IPS-18a (cell line): ENCODE data around the gene HOXD12.

ENCODE experiments used
- H3K27ac ChIP-seq: one replicate; pipeline ENCODE4 v1.5.1; 2013; ENCODE audit warnings: low read length
- H3K27me3 ChIP-seq: one replicate; pipeline ENCODE4 v1.6.1; 2013; ENCODE audit warnings: mild to moderate bottlenecking, low read length; ENCODE audit not compliant: control insufficient read depth, insufficient read depth
- H3K36me3 ChIP-seq: one replicate; pipeline ENCODE4 v1.6.1; 2013; ENCODE audit warnings: low read depth, low read length; ENCODE audit not compliant: control insufficient read depth
- H3K4me1 ChIP-seq: one replicate; pipeline ENCODE4 v1.6.1; 2013; ENCODE audit warnings: low read depth, low read length; ENCODE audit not compliant: control insufficient read depth
- H3K4me3 ChIP-seq: one replicate; pipeline ENCODE4 v1.5.1; 2013; ENCODE audit warnings: low read length
- H3K9ac ChIP-seq: one replicate; pipeline ENCODE4 v1.6.1; 2013; ENCODE audit warnings: mild to moderate bottlenecking, low read length, moderate library complexity
- H3K9me3 ChIP-seq: one replicate; pipeline ENCODE4 v1.6.1; 2013; ENCODE audit warnings: low read depth, low read length; ENCODE audit not compliant: control insufficient read depth

Gene HOXD12

DNA sequence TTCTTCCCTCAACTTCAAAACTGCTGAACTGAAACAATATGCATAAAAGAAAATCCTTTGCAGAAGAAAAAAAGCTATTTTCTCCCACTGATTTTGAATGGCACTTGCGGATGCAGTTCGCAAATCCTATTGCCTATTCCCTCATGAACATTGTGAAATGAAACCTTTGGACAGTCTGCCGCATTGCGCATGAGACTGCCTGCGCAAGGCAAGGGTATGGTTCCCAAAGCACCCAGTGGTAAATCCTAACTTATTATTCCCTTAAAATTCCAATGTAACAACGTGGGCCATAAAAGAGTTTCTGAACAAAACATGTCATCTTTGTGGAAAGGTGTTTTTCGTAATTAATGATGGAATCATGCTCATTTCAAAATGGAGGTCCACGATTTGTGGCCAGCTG is 38.3 kb downstream of the HOXD12 start:
- H3K9ac ChIP-seq = no peak overlapping the region

GRCh38 chr2:176138526-176138922 is 38.9 kb downstream of the HOXD12 start:
- Histone ChIP-seq H3K9ac (no peak overlapping the region), H3K27me3 (peaks cover 100% of the 10 kb centered on the region)

More for the DNA sequence above, 38.3 kb downstream of the HOXD12 start:
- H3K4me3 ChIP-seq = no peak overlapping the region
- no peaks in the 10 kb centered on the region for H3K4me1 ChIP-seq
- no peak overlapping the region for H3K27ac ChIP-seq
- H3K36me3 ChIP-seq = no peaks in the 10 kb centered on the region
- no peaks in the 10 kb centered on the region for H3K9me3 ChIP-seq
- H3K27me3 ChIP-seq = peaks cover 100% of the 10 kb centered on the region

DNA sequence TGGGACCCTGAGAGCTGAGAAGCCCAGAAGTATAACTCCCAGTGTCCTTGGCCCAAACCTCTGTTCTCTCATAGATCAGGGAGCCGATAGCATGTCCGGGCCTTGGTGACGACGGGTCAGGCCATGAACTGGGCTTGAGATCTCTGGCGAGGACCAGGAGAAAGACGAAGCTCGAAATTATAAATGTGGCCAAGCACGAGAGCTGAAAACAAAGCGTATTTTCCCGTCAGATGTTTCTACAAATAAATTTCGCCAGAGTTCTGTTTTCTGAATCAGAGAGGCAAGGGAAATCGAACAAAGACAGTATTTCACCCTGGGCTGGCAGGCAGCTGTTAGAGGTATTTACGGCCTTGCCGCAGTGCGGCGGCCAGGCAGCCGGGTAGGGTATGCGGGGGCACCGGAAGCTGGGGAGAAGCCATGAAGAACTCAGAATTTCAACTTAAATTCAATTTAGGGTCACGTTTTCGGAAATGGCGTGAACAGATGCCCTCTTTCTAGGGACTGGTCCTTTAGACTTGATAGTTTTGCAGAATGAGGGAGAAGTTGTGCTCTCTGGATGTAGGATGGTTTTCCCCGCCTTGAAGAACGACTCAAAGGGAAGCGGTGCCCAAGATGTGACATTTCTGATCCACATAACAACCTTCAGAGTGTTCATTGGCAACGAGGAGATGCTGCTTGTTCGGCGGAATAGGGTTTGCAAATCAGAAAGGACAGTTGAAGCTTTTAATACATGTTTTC is 39.5 kb downstream of the HOXD12 start:
- H3K27me3 ChIP-seq = peaks cover 100% of the 10 kb centered on the region
- H3K9ac ChIP-seq = no peak overlapping the region
- H3K4me3 ChIP-seq = no peak overlapping the region
- H3K36me3 ChIP-seq = no peaks in the 10 kb centered on the region
- no peaks in the 10 kb centered on the region for H3K4me1 ChIP-seq
- H3K27ac ChIP-seq = no peak overlapping the region
- no peaks in the 10 kb centered on the region for H3K9me3 ChIP-seq

More at GRCh38 chr2:176138526-176138922, 38.9 kb downstream of the HOXD12 start:
- Histone ChIP-seq H3K4me3 (no peak overlapping the region), H3K4me1 (no peaks in the 10 kb centered on the region), H3K36me3 (no peaks in the 10 kb centered on the region), H3K9me3 (no peaks in the 10 kb centered on the region), H3K27ac (no peak overlapping the region)

DNA sequence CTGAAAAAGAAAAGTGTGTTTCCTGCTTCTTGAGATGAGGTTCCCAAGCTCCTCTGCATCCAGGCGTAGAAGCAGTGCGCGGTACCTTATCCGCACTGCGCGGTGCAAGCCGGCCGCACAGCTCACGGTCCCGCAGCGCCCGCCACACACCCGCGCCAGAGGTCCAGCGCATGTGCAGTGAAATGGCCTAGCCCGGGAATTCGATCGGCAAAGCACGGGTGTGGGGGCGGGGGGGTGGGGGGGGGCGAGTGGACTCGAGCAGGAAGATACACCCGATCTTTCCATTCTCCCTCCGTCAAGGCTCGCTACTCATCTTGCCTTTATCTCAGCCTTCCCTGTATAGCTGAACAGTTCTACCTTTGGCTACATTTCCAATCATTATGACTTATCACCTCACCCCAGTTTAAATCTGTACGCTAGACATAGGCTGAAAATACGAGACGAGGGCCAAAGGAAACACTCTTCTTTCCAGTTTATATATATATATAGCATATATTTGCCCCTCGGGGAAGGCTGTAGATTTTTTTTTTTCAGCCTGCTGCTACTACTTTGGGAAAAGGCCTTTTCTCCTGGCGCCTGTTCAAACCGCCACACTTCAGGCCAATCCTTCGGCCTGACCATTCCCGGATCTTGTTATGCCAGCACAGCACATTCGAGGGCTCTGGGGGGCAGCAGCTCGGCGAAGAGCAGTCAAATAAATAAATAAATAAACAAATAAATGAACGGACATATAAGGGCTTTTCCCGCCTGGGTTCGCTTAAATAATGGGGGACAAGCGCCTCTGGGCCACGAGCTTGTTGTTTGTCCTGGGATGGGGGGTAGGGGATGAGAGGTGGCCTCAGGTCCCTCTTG is 40.3 kb downstream of the HOXD12 start:
- peaks cover 100% of the 10 kb centered on the region for H3K27me3 ChIP-seq
- H3K27ac ChIP-seq = no peak overlapping the region
- H3K4me1 ChIP-seq = no peaks in the 10 kb centered on the region
- H3K9me3 ChIP-seq = no peaks in the 10 kb centered on the region
- H3K36me3 ChIP-seq = no peaks in the 10 kb centered on the region
- H3K9ac ChIP-seq = no peak overlapping the region
- H3K4me3 ChIP-seq = peak overlapping the region; percentile 56

GRCh38 chr2:176140513-176141317 is 41.1 kb downstream of the HOXD12 start:
- Histone ChIP-seq H3K9me3 (no peaks in the 10 kb centered on the region), H3K4me3 (peak overlapping the region; percentile 56), H3K27ac (no peak overlapping the region), H3K36me3 (no peaks in the 10 kb centered on the region), H3K9ac (no peak overlapping the region), H3K4me1 (no peaks in the 10 kb centered on the region), H3K27me3 (peaks cover 100% of the 10 kb centered on the region)

- Histone ChIP-seq H3K9me3 (no peaks in the 10 kb centered on the region), H3K4me1 (no peaks in the 10 kb centered on the region), H3K27ac (no peak overlapping the region), H3K27me3 (peaks cover 100% of the 10 kb centered on the region), H3K36me3 (no peaks in the 10 kb centered on the region), H3K4me3 (no peak overlapping the region), H3K9ac (no peak overlapping the region)
These were observed 42.7 kb downstream of the HOXD12 start for GRCh38 chr2:176142281-176142680.

- Histone ChIP-seq H3K9me3 (no peaks in the 10 kb centered on the region), H3K36me3 (no peaks in the 10 kb centered on the region), H3K9ac (no peak overlapping the region), H3K27me3 (peaks cover 100% of the 10 kb centered on the region), H3K4me1 (no peaks in the 10 kb centered on the region), H3K27ac (no peak overlapping the region), H3K4me3 (no peak overlapping the region)
These were observed 45.7 kb downstream of the HOXD12 start for GRCh38 chr2:176145085-176145969.

- Histone ChIP-seq H3K9ac (no peak overlapping the region), H3K27ac (no peak overlapping the region), H3K9me3 (no peaks in the 10 kb centered on the region), H3K27me3 (peaks cover 100% of the 10 kb centered on the region), H3K36me3 (no peaks in the 10 kb centered on the region), H3K4me1 (no peaks in the 10 kb centered on the region), H3K4me3 (no peak overlapping the region)
These were observed 46.5 kb downstream of the HOXD12 start for GRCh38 chr2:176146101-176146500.

DNA sequence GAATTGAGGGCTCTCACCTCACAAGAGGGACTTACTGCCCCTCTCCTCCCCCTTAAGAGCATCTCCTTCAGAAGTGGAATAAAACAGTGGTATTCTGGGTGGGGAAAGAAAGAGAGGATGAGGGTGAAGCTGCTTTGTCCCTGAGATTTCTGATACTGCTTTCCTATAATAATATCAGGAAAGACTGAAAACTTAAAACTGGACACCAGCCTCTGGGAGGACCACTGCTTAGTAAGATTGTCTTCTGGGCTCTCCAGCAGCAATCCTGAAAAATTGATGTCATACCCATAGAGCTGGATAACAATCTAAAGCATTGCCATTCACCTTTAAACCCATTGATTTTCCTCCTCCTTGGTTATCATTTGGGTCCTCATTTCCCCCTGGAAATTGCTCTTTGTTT is 47.0 kb downstream of the HOXD12 start:
- Histone ChIP-seq H3K27me3 (peaks cover 100% of the 10 kb centered on the region), H3K4me3 (no peak overlapping the region), H3K4me1 (no peaks in the 10 kb centered on the region), H3K9me3 (no peaks in the 10 kb centered on the region), H3K27ac (no peak overlapping the region), H3K9ac (no peak overlapping the region), H3K36me3 (no peaks in the 10 kb centered on the region)

DNA sequence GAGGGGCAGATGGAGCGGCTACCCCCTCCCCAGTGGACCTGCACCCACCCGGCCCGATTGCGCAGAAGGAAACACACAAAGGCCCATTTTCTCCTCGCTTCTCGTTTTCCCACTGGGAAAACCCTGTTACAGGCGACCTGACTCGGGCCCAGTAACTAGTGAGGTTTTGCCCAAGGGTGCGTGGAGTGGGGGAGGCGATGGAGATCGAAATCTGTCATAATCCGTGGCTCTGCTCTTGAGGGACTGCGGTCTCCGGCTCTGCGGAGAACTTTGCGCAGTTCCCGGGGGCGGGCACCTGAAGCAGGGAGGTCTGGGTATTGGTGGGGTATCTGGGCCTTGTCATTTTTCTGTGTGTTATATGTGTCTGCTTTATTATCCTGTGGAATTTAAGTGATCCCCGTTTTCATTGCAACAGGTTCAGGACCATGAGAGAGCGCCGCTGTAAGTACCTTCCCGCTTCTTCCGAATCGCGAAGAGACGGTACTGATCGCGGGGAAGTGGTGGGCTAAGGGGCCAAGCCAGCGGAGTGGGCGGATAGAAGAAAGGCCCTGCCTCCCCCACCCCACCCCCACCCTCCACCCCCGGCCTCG is 47.7 kb downstream of the HOXD12 start:
- Histone ChIP-seq H3K4me1 (no peaks in the 10 kb centered on the region), H3K27me3 (peaks cover 100% of the 10 kb centered on the region), H3K36me3 (no peaks in the 10 kb centered on the region), H3K27ac (no peak overlapping the region), H3K9ac (no peak overlapping the region), H3K4me3 (no peak overlapping the region), H3K9me3 (no peaks in the 10 kb centered on the region)
